22Rv1 (cell line): ENCODE measurements around the gene MBNL3.

ENCODE experiments used
- ZFX ChIP-seq: fragments of 450-650 bp; IDR thresholded peaks from 2 replicates; pipeline ENCODE4 v1.6.1; 2017; ENCODE audit warnings: antibody characterized with exemption, borderline replicate concordance
- TF ChIP-seq, protein P1 (sequence below): fragments of 450-650 bp; IDR thresholded peaks from 2 replicates; pipeline ENCODE4 v1.5.1; 2017; ENCODE audit warnings: mild to moderate bottlenecking

DNA sequence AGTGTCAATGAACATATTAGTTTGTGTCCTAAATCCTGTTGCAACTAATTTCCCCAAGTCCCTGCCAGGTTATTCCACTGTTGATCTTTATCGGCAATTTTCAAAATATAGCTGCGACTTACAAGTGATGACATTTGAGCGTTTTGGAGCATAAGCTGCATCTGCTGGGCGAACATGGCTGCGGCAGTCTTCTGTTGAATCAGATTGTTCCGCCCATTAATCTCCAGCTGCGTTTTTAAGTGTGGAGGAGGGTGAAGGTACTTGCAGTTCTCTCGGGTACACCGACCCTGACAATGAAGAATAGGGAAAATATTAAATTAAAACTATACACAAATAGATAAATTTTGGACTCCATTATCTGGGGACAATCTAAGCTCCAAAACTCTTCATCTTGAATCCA lies 82.7 kb downstream of the MBNL3 start:
- TF ChIP-seq, protein P1, sequence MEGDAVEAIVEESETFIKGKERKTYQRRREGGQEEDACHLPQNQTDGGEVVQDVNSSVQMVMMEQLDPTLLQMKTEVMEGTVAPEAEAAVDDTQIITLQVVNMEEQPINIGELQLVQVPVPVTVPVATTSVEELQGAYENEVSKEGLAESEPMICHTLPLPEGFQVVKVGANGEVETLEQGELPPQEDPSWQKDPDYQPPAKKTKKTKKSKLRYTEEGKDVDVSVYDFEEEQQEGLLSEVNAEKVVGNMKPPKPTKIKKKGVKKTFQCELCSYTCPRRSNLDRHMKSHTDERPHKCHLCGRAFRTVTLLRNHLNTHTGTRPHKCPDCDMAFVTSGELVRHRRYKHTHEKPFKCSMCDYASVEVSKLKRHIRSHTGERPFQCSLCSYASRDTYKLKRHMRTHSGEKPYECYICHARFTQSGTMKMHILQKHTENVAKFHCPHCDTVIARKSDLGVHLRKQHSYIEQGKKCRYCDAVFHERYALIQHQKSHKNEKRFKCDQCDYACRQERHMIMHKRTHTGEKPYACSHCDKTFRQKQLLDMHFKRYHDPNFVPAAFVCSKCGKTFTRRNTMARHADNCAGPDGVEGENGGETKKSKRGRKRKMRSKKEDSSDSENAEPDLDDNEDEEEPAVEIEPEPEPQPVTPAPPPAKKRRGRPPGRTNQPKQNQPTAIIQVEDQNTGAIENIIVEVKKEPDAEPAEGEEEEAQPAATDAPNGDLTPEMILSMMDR, result no peak
- TF ChIP-seq ZFX, result no peak
